K562 (cell line): ENCODE data around the gene GTF2H4. TPM values are rescaled to one million over a fixed set of nuclear protein-coding genes. Genes with fewer than 3 reads are reported as not detected.

ENCODE experiments used
- E2F5 ChIP-seq: sonication (generic); formaldehyde crosslinking; IDR thresholded peaks from 2 replicates; pipeline ENCODE4 v1.8.0; 2022; ENCODE audit warnings: mild to moderate bottlenecking, missing genetic modification reagents
- FOXP1 ChIP-seq: sonication (generic); formaldehyde crosslinking; IDR thresholded peaks from 2 replicates; pipeline ENCODE4 v1.8.0; 2022; ENCODE audit warnings: mild to moderate bottlenecking, missing genetic modification reagents
- GATAD2A ChIP-seq: fragments of 450-650 bp; IDR thresholded peaks from 2 replicates; pipeline ENCODE4 v1.6.1; 2017
- HLTF ChIP-seq: fragments of 450-650 bp; IDR thresholded peaks from 2 replicates; pipeline ENCODE4 v1.6.1; 2016
- NFYB ChIP-seq: IDR thresholded peaks from 2 replicates; pipeline ENCODE4 v1.6.1; 2011; ENCODE audit warnings: mild to moderate bottlenecking, moderate library complexity; ENCODE audit not compliant: insufficient read length; ENCODE audit errors: extremely low read depth
- PBX2 ChIP-seq, 2 experiments: IDR thresholded peaks in 1 of 2; conservative IDR thresholded peaks in 1 of 2; 2 replicates each; pipeline ENCODE4 v1.6.1; 2016; ENCODE audit warnings: low read depth in 2 of 2, mild to moderate bottlenecking in 1 of 2, missing compliant biosample characterization in 1 of 2, missing genetic modification characterization in 1 of 2, moderate library complexity in 1 of 2
- POU5F1 ChIP-seq: fragments of 150-350 bp; IDR thresholded peaks from 2 replicates; pipeline ENCODE4 v1.6.1; 2014; ENCODE audit warnings: borderline replicate concordance, low read length, low read depth, mild to moderate bottlenecking; ENCODE audit not compliant: partially characterized antibody
- RERE ChIP-seq: sonication (generic); formaldehyde crosslinking; IDR thresholded peaks from 2 replicates; pipeline ENCODE4 v1.8.0; 2023; ENCODE audit warnings: missing genetic modification reagents, mild to moderate bottlenecking, borderline replicate concordance
- TEAD1 ChIP-seq, 2 experiments: fragments of 450-650 bp in 1 of 2; sonication (generic) in 1 of 2; formaldehyde crosslinking; IDR thresholded peaks; 2 replicates each; pipeline versions ENCODE4 v1.4.0 to v1.8.0; 2020 to 2022; ENCODE audit warnings: mild to moderate bottlenecking in 2 of 2, missing genetic modification reagents in 1 of 2
- XRCC5 ChIP-seq: fragments of 200-400 bp; formaldehyde crosslinking; IDR thresholded peaks from 2 replicates; pipeline ENCODE4 v1.6.1; 2017; ENCODE audit warnings: low read depth, mild to moderate bottlenecking, low read length
- ZNF41 ChIP-seq: fragments of 250-450 bp; sonication (Bioruptor Pico); conservative IDR thresholded peaks from 2 replicates; pipeline ENCODE4 v1.4.0; 2020; ENCODE audit warnings: mild to moderate bottlenecking
- ZNF696 ChIP-seq: fragments of 250-450 bp; sonication (Bioruptor Pico); conservative IDR thresholded peaks from 2 replicates; pipeline ENCODE4 v1.4.0; 2020; ENCODE audit warnings: mild to moderate bottlenecking, moderate library complexity
- polyA plus RNA-seq, 8 experiments: library from polyadenylated mRNA; depleted of rRNA in 4 of 8; stranded (reverse) in 5 of 8; unstranded in 3 of 8; fragments of >200 nt; fragmentation: Nextera tagmentation in 2 of 8; fragmentation: Illumina TruSeq in 1 of 8; extraction: Ambion mirVana in 2 of 8; extraction: Trizol in 1 of 8; gene quantifications; 2 replicates each; pipeline versions ENCODE4 v1.2.1 to v1.2.3, GENCODE V29; 2011 to 2014; ENCODE audit warnings: inconsistent platforms in 1 of 8, missing spikeins in 1 of 8
- total RNA-seq, 7 experiments: library from RNA; depleted of rRNA in 6 of 7; stranded (reverse); fragments of >200 nt in 6 of 7; fragmentation: Illumina TruSeq in 2 of 7; extraction: Trizol in 2 of 7; gene quantifications; 2 replicates each; pipeline versions ENCODE4 v1.2.1 to v1.2.3, GENCODE V29; 2011 to 2021; ENCODE audit warnings: low replicate concordance in 1 of 7
- TF ChIP-seq, protein P1 (sequence below), 3 experiments: fragments of 200-800 bp in 1 of 3; fragments of 250-450 bp in 1 of 3; fragments of 450-650 bp in 1 of 3; sonication (Bioruptor Pico) in 1 of 3; sonication (Bioruptor generic) in 1 of 3; formaldehyde crosslinking in 1 of 3; IDR thresholded peaks; 2 replicates each; pipeline versions ENCODE4 v1.6.1 to v1.8.0; 2016 to 2022; ENCODE audit warnings: mild to moderate bottlenecking in 2 of 3, missing genetic modification characterization in 2 of 3, missing compliant biosample characterization in 1 of 3, moderate library complexity in 1 of 3

Gene GTF2H4
- total and polyA plus RNA-seq, 9 of the 15 experiments (the other 6 are each of a cell fraction or from before 2014, with no cell fraction given): 3.6 to 86.1 (median 39.6) TPM

- TF ChIP-seq RERE (CRISPR knock-in tag) (no peak), XRCC5 (no peak), PBX2 (CRISPR knock-in tag; IDR thresholded peaks at IDR 0.05; ENCODE audit: low read depth) (no peak), PBX2 (tag; conservative IDR thresholded peaks at IDR 0.05; ENCODE audit: low read depth) (no peak), GATAD2A (no peak; the same call in 1 of the 2 replicates), ZNF41 (CRISPR knock-in tag) (peak; percentile 72), NFYB (no peak), E2F5 (no peak), FOXP1 (CRISPR knock-in tag) (peak; percentile 92; the same call in 1 of the 2 replicates), ZNF696 (CRISPR knock-in tag) (no peak), HLTF (no peak; the same call in 1 of the 2 replicates), POU5F1 (peak; percentile 12), TEAD1 (CRISPR knock-in tag; IDR thresholded peaks at IDR 0.05) (peak; percentile 82 to 98; a peak in 3 of 4 replicates)
- TF ChIP-seq, protein P1, sequence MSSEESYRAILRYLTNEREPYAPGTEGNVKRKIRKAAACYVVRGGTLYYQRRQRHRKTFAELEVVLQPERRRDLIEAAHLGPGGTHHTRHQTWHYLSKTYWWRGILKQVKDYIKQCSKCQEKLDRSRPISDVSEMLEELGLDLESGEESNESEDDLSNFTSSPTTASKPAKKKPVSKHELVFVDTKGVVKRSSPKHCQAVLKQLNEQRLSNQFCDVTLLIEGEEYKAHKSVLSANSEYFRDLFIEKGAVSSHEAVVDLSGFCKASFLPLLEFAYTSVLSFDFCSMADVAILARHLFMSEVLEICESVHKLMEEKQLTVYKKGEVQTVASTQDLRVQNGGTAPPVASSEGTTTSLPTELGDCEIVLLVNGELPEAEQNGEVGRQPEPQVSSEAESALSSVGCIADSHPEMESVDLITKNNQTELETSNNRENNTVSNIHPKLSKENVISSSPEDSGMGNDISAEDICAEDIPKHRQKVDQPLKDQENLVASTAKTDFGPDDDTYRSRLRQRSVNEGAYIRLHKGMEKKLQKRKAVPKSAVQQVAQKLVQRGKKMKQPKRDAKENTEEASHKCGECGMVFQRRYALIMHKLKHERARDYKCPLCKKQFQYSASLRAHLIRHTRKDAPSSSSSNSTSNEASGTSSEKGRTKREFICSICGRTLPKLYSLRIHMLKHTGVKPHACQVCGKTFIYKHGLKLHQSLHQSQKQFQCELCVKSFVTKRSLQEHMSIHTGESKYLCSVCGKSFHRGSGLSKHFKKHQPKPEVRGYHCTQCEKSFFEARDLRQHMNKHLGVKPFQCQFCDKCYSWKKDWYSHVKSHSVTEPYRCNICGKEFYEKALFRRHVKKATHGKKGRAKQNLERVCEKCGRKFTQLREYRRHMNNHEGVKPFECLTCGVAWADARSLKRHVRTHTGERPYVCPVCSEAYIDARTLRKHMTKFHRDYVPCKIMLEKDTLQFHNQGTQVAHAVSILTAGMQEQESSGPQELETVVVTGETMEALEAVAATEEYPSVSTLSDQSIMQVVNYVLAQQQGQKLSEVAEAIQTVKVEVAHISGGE (CRISPR knock-in tag; IDR thresholded peaks at IDR 0.05): no peak; a peak in 1 of 6 replicates
Measured at GRCh38 chr6:30914076-30914853, 6.3 kb downstream of the GTF2H4 start, which contains the start of gene VARS2 (continued).
